ENCODE results near the gene KCNK6. TPM values are rescaled to one million over a fixed set of nuclear protein-coding genes. Genes with fewer than 3 reads are reported as not detected.

KCNK6 gene
- total RNA-seq, 2 donors from 2014 or later: 5.1 to 8.9 TPM

GRCh38 chr19:38310279-38310670 is 9.4 kb upstream of the KCNK6 start:
- Mint-ChIP-seq H3K36me3 (ENCODE audit: low read depth) (peaks cover 7% of the 10 kb centered on the region), H3K4me1 (no peaks in the 10 kb centered on the region), H3K27me3 (ENCODE audit: insufficient read depth) (no peaks in the 10 kb centered on the region), H3K4me3 (no peak overlapping the region), H3K27ac (no peak overlapping the region), H3K9me3 (no peaks in the 10 kb centered on the region)
- 83 to 94% methylated on average over 1 to 2 of the region's 2 CpGs for WGBS, 2 experiments (ENCODE audit: insufficient coverage in 1 of 2, insufficient read length in 1 of 2)
- no peak for DNase-seq
- TF ChIP-seq CTCF (conservative IDR thresholded peaks at IDR 0.05): no peak
- Histone ChIP-seq H3K4me3 (ENCODE audit: low read length) (no peak overlapping the region), H3K27ac (ENCODE audit: low read depth, low read length) (no peak overlapping the region), H3K27me3 (ENCODE audit: control insufficient read depth, insufficient read depth, low read length, poor library complexity, severe bottlenecking) (no peaks in the 10 kb centered on the region), H3K9me3 (ENCODE audit: control insufficient read depth, low read length) (no peaks in the 10 kb centered on the region), H3K9ac (ENCODE audit: extremely low read depth, low read length, poor library complexity, severe bottlenecking) (no peak overlapping the region), H3K4me1 (ENCODE audit: control insufficient read depth, insufficient read depth, low read length) (no peaks in the 10 kb centered on the region), H3K36me3 (ENCODE audit: control insufficient read depth, insufficient read depth, low read length) (no peaks in the 10 kb centered on the region)

- no peak for DNase-seq
- Histone ChIP-seq H3K27ac (ENCODE audit: low read depth, low read length) (no peak overlapping the region), H3K4me1 (ENCODE audit: control insufficient read depth, insufficient read depth, low read length) (no peaks in the 10 kb centered on the region), H3K9me3 (ENCODE audit: control insufficient read depth, low read length) (no peaks in the 10 kb centered on the region), H3K4me3 (ENCODE audit: low read length) (no peak overlapping the region), H3K27me3 (ENCODE audit: control insufficient read depth, insufficient read depth, low read length, poor library complexity, severe bottlenecking) (no peaks in the 10 kb centered on the region), H3K36me3 (ENCODE audit: control insufficient read depth, insufficient read depth, low read length) (no peaks in the 10 kb centered on the region), H3K9ac (ENCODE audit: extremely low read depth, low read length, poor library complexity, severe bottlenecking) (no peak overlapping the region)
- Mint-ChIP-seq H3K4me3 (no peak overlapping the region), H3K36me3 (ENCODE audit: low read depth) (peaks cover 7% of the 10 kb centered on the region), H3K4me1 (no peaks in the 10 kb centered on the region), H3K27ac (no peak overlapping the region), H3K27me3 (ENCODE audit: insufficient read depth) (peaks cover under 1% of the 10 kb centered on the region), H3K9me3 (no peaks in the 10 kb centered on the region)
- WGBS, 2 experiments (ENCODE audit: insufficient coverage in 1 of 2, insufficient read length in 1 of 2): 92 to 96% methylated on average over 4 to 6 of the region's 6 CpGs
- no peak for TF ChIP-seq CTCF (conservative IDR thresholded peaks at IDR 0.05)
Measured at GRCh38 chr19:38310986-38311385, 8.7 kb upstream of the KCNK6 start.

GRCh38 chr19:38315657-38316476 is 3.8 kb upstream of the KCNK6 start, which contains the start of gene YIF1B:
TSS of gene YIF1B (minus strand) at chr19:38315947. CDS start at chr19:38315917, 30 bp downstream.
- peak within 1 kb of the TSS; percentile 85 for H3K9ac ChIP-seq (ENCODE audit: extremely low read depth, low read length, poor library complexity, severe bottlenecking)
- WGBS, 2 experiments (ENCODE audit: insufficient coverage in 1 of 2, insufficient read length in 1 of 2): 4 to 17% methylated on average over 13 to 61 of the region's 64 CpGs
- no peaks in the 10 kb centered on the region for H3K36me3 ChIP-seq (ENCODE audit: control insufficient read depth, insufficient read depth, low read length)
- peak; percentile 99 for DNase-seq
- H3K27me3 ChIP-seq (ENCODE audit: control insufficient read depth, insufficient read depth, low read length, poor library complexity, severe bottlenecking): peaks cover 36% of the 10 kb centered on the region
- Mint-ChIP-seq H3K27ac (peak within 1 kb of the TSS; percentile 89), H3K36me3 (ENCODE audit: low read depth) (no peaks in the 10 kb centered on the region), H3K27me3 (ENCODE audit: insufficient read depth) (peaks cover 42% of the 10 kb centered on the region), H3K9me3 (no peaks in the 10 kb centered on the region), H3K4me3 (peak within 1 kb of the TSS; percentile 84), H3K4me1 (no peaks in the 10 kb centered on the region)
- H3K4me3 ChIP-seq (ENCODE audit: low read length): peak within 1 kb of the TSS; percentile 95
- TF ChIP-seq CTCF (conservative IDR thresholded peaks at IDR 0.05): no peak
- H3K27ac ChIP-seq (ENCODE audit: low read depth, low read length): peak within 1 kb of the TSS; percentile 15
- no peaks in the 10 kb centered on the region for H3K4me1 ChIP-seq (ENCODE audit: control insufficient read depth, insufficient read depth, low read length)
- no peaks in the 10 kb centered on the region for H3K9me3 ChIP-seq (ENCODE audit: control insufficient read depth, low read length)
